ENCODE results near the gene ARFGAP2.
"Not testable (repeated sequence)": the region's sequence is repeated elsewhere in the genome, so short reads cannot be mapped to it uniquely, and the experiment has no call there.

The ARFGAP2 gene

DNA sequence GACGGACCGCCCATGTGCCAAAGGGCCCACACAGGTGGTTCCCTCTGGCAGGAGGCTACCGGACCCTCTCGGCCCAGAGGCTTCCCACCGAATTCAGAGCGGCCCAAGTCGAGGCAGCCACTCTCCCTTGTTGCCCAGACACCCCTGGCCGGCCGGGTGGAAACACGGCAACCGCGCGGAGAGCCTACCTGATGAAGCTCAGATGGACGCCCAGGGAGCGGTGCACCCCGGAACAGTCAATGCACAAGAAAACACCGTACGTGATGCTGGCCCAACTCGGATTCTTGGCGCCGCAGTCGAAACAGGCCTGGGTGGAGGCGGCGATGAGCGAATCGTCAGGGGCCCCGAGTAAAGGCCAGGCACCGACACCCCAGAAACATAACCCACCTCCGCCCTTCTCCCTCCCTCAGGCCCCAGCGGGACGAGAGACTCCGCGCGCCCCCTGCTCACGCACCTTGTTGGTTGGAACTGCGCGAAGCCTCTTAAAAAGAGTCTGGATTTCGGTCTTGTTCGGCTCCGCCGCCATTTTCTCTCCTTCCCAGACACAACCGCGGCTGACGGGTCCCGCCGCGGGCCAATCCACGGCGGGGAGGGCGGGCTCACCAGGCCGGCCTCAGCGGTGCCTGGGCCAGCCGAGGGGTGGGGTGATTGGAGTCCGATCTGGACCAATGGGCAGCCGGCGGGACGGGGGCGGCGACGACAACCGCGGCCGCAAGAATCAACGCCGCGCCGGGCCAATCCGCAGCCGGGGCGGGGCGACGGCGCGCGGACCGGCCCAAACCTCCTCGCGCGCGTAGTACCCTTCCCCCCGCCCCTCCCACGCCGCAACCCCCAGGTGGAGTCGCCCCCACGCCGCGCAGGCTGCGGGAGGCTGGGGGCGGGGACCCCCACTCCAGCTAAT lies at the start of gene ARFGAP2:
Gene ARFGAP2, minus strand, starts transcription at position 552 of the 901 bp plus-strand sequence. Its CDS starts 26 bp downstream, at position 526.
- DNase-seq (ENCODE audit: low spot score): peak; percentile 96

- no peak for DNase-seq (ENCODE audit: low spot score)
Measured at GRCh38 chr11:47225552-47226400, 49.1 kb upstream of the ARFGAP2 start.

- no peak for DNase-seq (ENCODE audit: low spot score)
Measured at GRCh38 chr11:47222696-47223095, 46.0 kb upstream of the ARFGAP2 start.

GRCh38 chr11:47220401-47220821 lies 43.7 kb upstream of the ARFGAP2 start:
- peak; percentile 63 for DNase-seq (ENCODE audit: low spot score)

DNA sequence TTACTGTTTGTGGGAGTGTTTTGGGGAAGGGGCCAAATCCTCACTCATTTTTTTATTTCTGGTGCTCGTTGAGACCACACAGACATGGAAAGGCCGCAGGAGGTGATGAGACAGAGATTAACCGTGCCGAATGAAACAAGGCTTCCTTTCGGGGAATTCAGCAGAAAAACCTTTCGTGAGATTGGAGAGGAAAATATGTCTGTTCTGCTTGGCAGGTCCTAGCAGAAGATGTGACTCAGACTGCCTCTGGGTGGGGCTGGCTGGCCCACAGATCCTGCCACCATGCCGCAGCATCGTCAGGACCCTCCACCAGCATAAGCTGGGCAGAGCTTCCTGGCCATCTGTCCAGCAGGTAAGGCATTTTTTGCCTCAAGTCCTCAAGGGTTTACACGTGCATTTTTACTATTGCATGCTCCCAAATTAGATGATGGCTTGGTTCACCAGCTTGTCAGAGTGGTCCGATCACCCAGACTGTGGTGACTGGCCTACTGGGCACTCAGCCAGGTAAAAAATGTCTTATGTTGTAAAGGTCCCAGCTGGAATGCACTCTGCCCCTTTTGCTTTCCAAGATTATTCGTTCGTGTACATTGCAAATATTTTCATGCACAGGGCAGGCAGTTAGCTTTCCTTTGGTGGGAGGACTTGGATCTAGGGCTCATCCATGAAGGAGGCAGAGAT lies 39.6 kb upstream of the ARFGAP2 start:
- peak; percentile 87 for DNase-seq (ENCODE audit: low spot score)

DNA sequence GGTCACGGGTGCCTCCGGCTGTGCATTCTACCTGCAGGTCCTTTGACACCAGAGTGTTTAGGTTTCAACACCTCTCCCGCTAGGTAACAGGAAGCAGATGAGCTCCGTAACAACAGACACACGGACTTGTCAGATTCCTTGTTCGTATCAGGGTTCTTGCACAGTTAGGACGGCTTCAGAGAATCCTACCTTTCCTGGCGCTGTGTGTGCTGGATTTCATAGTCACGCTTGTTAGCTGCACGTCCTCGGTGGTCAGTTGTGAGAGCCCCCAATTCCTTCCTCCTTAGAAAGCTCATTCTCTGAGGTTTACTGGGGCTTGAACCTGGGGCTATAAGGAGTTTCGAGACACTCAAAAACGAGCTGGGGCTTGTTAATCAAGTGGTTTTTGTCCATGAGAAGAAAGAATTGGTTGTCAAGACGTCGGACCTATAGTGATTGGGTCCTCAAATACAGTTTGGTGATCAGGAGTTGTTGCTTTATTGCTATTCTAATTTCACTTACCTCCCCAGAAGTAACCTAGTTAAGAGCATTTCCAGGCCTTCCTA lies 38.8 kb upstream of the ARFGAP2 start:
- no peak for DNase-seq (ENCODE audit: low spot score)

GRCh38 chr11:47213950-47214565 lies 37.4 kb upstream of the ARFGAP2 start:
- DNase-seq (ENCODE audit: low spot score): peak; percentile 90

DNA sequence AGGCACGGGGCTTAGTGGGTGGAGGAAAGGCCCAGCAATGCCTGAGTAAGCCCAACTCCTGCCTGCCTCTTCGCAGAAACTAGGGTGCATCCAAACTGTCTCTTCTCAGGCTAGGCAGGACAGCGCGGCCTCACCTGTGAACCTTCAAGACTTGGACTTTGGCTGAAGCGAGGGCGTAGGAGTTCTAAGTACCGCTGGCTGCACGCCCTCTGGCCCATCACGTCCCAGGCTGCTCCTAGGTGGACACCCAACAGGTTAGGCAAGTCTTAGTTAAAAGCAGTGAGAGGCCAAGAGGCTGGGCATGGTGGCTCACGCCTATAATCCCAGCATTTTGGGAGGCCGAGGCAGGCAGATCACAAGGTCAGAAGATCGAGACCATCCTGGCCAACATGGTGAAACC lies 36.3 kb upstream of the ARFGAP2 start:
- no peak for DNase-seq (ENCODE audit: low spot score)

- no peak for DNase-seq (ENCODE audit: low spot score)
Measured at GRCh38 chr11:47208628-47209027, 31.9 kb upstream of the ARFGAP2 start.

GRCh38 chr11:47208008-47208552 lies 31.4 kb upstream of the ARFGAP2 start:
- DNase-seq (ENCODE audit: low spot score): not testable (repeated sequence)

- no peak for DNase-seq (ENCODE audit: low spot score)
Measured at GRCh38 chr11:47207459-47207858, 30.8 kb upstream of the ARFGAP2 start.

GRCh38 chr11:47206577-47206976 lies 29.9 kb upstream of the ARFGAP2 start:
- DNase-seq (ENCODE audit: low spot score): not testable (repeated sequence)

DNA sequence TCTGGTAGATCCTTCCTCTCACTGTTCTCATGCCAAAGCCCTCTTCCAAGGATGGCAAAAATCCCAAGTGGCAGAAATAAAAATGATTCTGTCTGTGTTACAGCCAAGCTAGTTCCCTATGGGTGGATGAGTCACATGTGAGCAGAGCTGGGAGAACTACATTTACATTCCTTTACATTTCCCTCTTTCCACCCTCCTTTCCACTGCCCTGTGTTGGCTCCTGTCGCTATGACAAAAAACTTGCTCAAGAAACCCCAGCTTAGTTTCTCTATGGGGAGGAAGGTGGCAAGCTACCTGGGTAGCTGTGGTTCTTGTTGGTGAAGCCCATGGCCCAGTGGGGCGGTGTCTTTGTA lies 27.9 kb upstream of the ARFGAP2 start:
- peak; percentile 20 for DNase-seq (ENCODE audit: low spot score)

DNA sequence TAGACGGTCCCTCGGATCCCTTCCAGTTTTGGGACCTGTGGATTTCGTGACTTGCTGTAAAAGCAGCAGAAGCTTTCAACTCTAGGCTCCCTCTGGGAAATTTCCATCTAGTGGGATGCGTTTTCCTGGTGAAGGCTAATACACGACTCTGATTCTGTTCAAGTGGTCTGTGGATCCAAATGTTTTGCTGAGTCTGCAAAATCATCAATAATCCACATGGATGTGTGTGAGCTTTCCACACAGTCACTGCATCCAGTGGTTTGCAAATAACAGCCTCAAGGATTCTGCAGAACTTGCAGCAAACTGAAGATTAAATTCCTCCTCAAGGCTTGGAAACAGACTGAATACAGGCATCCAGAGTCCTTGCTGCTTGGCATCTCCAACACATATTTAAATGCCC lies 25.9 kb upstream of the ARFGAP2 start:
- DNase-seq (ENCODE audit: low spot score): no peak

GRCh38 chr11:47201015-47201414 lies 24.3 kb upstream of the ARFGAP2 start:
- DNase-seq (ENCODE audit: low spot score): no peak

GRCh38 chr11:47198161-47198560 lies 21.5 kb upstream of the ARFGAP2 start:
- DNase-seq (ENCODE audit: low spot score): not testable (repeated sequence)

DNA sequence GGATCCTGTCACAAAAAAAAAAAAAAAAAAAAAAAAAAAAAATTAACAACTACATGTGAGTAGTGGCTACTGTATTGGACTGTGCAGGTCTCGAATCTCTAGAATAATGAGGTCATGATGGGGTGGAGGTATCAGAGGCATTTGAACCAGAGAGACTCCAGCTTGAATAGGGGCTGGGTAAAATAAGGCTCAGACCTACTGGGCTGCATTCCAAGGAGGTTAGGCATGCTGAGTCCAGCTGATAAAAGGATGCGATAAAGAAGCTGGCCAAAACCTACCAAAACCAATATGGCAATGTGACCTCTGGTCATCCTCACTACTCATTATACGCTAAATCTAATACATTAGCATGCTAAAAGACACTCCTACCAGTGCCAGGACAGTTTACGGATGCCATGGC lies 15.4 kb upstream of the ARFGAP2 start:
- DNase-seq (ENCODE audit: low spot score): peak; percentile 22

GRCh38 chr11:47191137-47191536 lies 14.5 kb upstream of the ARFGAP2 start:
- not testable (repeated sequence) for DNase-seq (ENCODE audit: low spot score)

DNA sequence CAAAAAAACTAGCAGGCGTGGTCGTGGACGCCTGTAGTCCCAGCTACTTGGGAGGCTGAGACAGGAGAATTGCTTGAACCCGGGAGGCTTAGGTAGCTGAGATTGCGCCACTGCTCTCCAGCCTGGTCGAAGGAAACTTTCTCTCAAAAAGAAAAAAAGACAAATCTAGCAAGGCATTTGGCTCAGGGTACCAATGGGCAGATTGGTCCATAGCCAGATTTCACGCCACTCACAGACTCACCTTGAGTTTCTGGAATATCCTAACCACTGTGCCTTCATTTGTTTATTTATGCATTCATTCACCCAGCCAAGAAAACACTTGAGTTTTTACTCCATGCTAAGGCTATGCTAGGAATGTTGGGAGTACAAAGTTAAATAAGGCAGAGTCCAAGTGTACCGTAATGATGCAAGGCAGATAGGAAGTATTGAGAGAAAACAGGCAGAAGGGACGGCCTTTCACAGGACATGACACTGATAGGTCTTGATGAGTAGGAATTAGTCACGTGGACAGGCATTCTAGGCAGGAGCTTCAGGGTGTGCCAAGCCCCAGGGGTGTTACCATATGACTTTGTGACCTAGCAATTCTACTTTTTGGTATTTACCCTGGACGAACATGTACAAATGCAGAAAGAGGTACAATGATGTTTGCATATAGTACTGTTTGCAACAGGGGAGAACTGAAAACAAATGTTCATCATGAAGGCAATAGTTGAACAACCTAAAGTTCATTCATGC lies 12.6 kb upstream of the ARFGAP2 start:
- peak; percentile 85 for DNase-seq (ENCODE audit: low spot score)

- no peak for DNase-seq (ENCODE audit: low spot score)
Measured at GRCh38 chr11:47188259-47188658, 11.6 kb upstream of the ARFGAP2 start.

- no peak for DNase-seq (ENCODE audit: low spot score)
Measured at GRCh38 chr11:47187723-47188122, 11.0 kb upstream of the ARFGAP2 start.
